ENCODE measurements around the gene CADM4. TPM values are rescaled to one million over a fixed set of nuclear protein-coding genes. Genes with fewer than 3 reads are reported as not detected.

Gene CADM4
- total RNA-seq, 1 donor from 2014 or later: 0.44 TPM

- peaks cover 21% of the 10 kb centered on the region for H3K36me3 Mint-ChIP-seq (ENCODE audit: low read depth)
- intact Hi-C loops (cut with micrococcal nuclease): loop anchor here (10.0 kb wide), 1 partner anchor 905 kb away; the partner anchor contains the start of gene ZNF180
- no peak overlapping the region for H3K27ac Mint-ChIP-seq
- H3K4me3 Mint-ChIP-seq: no peak overlapping the region
- no peak for DNase-seq
- no peaks in the 10 kb centered on the region for H3K9me3 Mint-ChIP-seq
- peaks cover 25% of the 10 kb centered on the region for H3K4me1 Mint-ChIP-seq
- H3K27me3 Mint-ChIP-seq: no peaks in the 10 kb centered on the region
Measured at GRCh38 chr19:43599635-43600295, 39.9 kb downstream of the CADM4 start.

GRCh38 chr19:43598445-43599240, 41.0 kb downstream of the CADM4 start:
- no peak for DNase-seq
- intact Hi-C loops (cut with micrococcal nuclease): loop anchor here (10.0 kb wide), 1 partner anchor 906 kb away; the partner anchor contains the start of gene ZNF180
- peaks cover 23% of the 10 kb centered on the region for H3K36me3 Mint-ChIP-seq (ENCODE audit: low read depth)
- no peaks in the 10 kb centered on the region for H3K27me3 Mint-ChIP-seq
- H3K9me3 Mint-ChIP-seq: no peaks in the 10 kb centered on the region
- no peak overlapping the region for H3K4me3 Mint-ChIP-seq
- peaks cover 29% of the 10 kb centered on the region for H3K4me1 Mint-ChIP-seq
- peak overlapping the region; percentile 29 for H3K27ac Mint-ChIP-seq

GRCh38 chr19:43597876-43598275, 41.8 kb downstream of the CADM4 start:
- no peak for DNase-seq
- Mint-ChIP-seq H3K36me3 (ENCODE audit: low read depth) (peaks cover 29% of the 10 kb centered on the region), H3K9me3 (no peaks in the 10 kb centered on the region), H3K4me1 (peaks cover 33% of the 10 kb centered on the region), H3K27ac (peak overlapping the region; percentile 96), H3K27me3 (no peaks in the 10 kb centered on the region), H3K4me3 (peak overlapping the region; percentile 96)
- intact Hi-C loops (cut with micrococcal nuclease): loop anchor here (2.0 to 10.0 kb wide), 4 partner anchors 65 to 907 kb away; partner anchors contain the start of genes SMG9, ZNF180 and ZNF575

- DNase-seq: no peak
- peak overlapping the region; percentile 96 for H3K27ac Mint-ChIP-seq
- H3K4me1 Mint-ChIP-seq: peaks cover 33% of the 10 kb centered on the region
- peak overlapping the region; percentile 96 for H3K4me3 Mint-ChIP-seq
- intact Hi-C loops (cut with micrococcal nuclease): loop anchor here (1.0 to 10.0 kb wide), 7 partner anchors 22 to 908 kb away; partner anchors contain the start of genes ETHE1, PINLYP, SMG9 and XRCC1
- no peaks in the 10 kb centered on the region for H3K27me3 Mint-ChIP-seq
- peaks cover 32% of the 10 kb centered on the region for H3K36me3 Mint-ChIP-seq (ENCODE audit: low read depth)
- H3K9me3 Mint-ChIP-seq: no peaks in the 10 kb centered on the region
Measured at GRCh38 chr19:43596842-43597461, 42.7 kb downstream of the CADM4 start.

- peak within 1 kb of the TSS; percentile 96 for H3K4me3 Mint-ChIP-seq
- H3K27me3 Mint-ChIP-seq: no peaks in the 10 kb centered on the region
- H3K27ac Mint-ChIP-seq: peak within 1 kb of the TSS; percentile 96
- H3K36me3 Mint-ChIP-seq (ENCODE audit: low read depth): peaks cover 34% of the 10 kb centered on the region
- peaks cover 33% of the 10 kb centered on the region for H3K4me1 Mint-ChIP-seq
- intact Hi-C loops (cut with micrococcal nuclease): loop anchor here (1.0 to 10.0 kb wide), 7 partner anchors 21 to 909 kb away; partner anchors contain the start of genes ETHE1, PINLYP, SMG9 and XRCC1
- H3K9me3 Mint-ChIP-seq: no peaks in the 10 kb centered on the region
- peak; percentile 100 for DNase-seq
Measured at GRCh38 chr19:43595999-43596841, 43.4 kb downstream of the CADM4 start, which contains the start of the genes IRGQ and ZNF576. Gene IRGQ, minus strand, starts transcription at chr19:43596134. Its CDS starts 796 bp downstream, at chr19:43595338. Gene ZNF576, plus strand, starts transcription at chr19:43596595. Its CDS starts 514 bp downstream, at chr19:43597109.

- no peaks in the 10 kb centered on the region for H3K9me3 Mint-ChIP-seq
- H3K27me3 Mint-ChIP-seq: no peaks in the 10 kb centered on the region
- DNase-seq: no peak
- H3K4me1 Mint-ChIP-seq: peaks cover 33% of the 10 kb centered on the region
- intact Hi-C loops (cut with micrococcal nuclease): loop anchor here (10.0 kb wide), 1 partner anchor 909 kb away; the partner anchor contains the start of gene ZNF180
- peaks cover 38% of the 10 kb centered on the region for H3K36me3 Mint-ChIP-seq (ENCODE audit: low read depth)
- peak overlapping the region; percentile 96 for H3K4me3 Mint-ChIP-seq
- H3K27ac Mint-ChIP-seq: peak overlapping the region; percentile 96
Measured at GRCh38 chr19:43595605-43595998, 44.0 kb downstream of the CADM4 start.

- Mint-ChIP-seq H3K27ac (peak overlapping the region; percentile 96), H3K9me3 (no peaks in the 10 kb centered on the region), H3K4me1 (peaks cover 33% of the 10 kb centered on the region)
Measured at GRCh38 chr19:43594710-43595604, 44.7 kb downstream of the CADM4 start.

GRCh38 chr19:43594081-43594697, 45.5 kb downstream of the CADM4 start:
- Mint-ChIP-seq H3K27ac (peak overlapping the region; percentile 14), H3K4me1 (peaks cover 35% of the 10 kb centered on the region), H3K9me3 (no peaks in the 10 kb centered on the region), H3K4me3 (peak overlapping the region; percentile 96), H3K27me3 (no peaks in the 10 kb centered on the region), H3K36me3 (ENCODE audit: low read depth) (peaks cover 40% of the 10 kb centered on the region)
- intact Hi-C loops (cut with micrococcal nuclease): loop anchor here (1.0 to 10.0 kb wide), 3 partner anchors 39 to 911 kb away; partner anchors contain the start of gene ZNF180
- DNase-seq: no peak

More at GRCh38 chr19:43594710-43595604, 44.7 kb downstream of the CADM4 start:
- intact Hi-C loops (cut with micrococcal nuclease): loop anchor here (1.0 to 10.0 kb wide), 3 partner anchors 40 to 910 kb away; partner anchors contain the start of gene ZNF180
- no peaks in the 10 kb centered on the region for H3K27me3 Mint-ChIP-seq
- peak; percentile 93 for DNase-seq
- peak overlapping the region; percentile 96 for H3K4me3 Mint-ChIP-seq
- H3K36me3 Mint-ChIP-seq (ENCODE audit: low read depth): peaks cover 41% of the 10 kb centered on the region

- H3K27ac Mint-ChIP-seq: no peak overlapping the region
- H3K4me3 Mint-ChIP-seq: no peak overlapping the region
- intact Hi-C loops (cut with micrococcal nuclease): loop anchor here (10.0 kb wide), 1 partner anchor 912 kb away; the partner anchor contains the start of gene ZNF180
Measured at GRCh38 chr19:43592800-43593350, 46.8 kb downstream of the CADM4 start.

GRCh38 chr19:43591904-43592772, 47.5 kb downstream of the CADM4 start:
- Mint-ChIP-seq H3K4me1 (peaks cover 22% of the 10 kb centered on the region), H3K27me3 (no peaks in the 10 kb centered on the region), H3K4me3 (no peak overlapping the region), H3K9me3 (no peaks in the 10 kb centered on the region), H3K36me3 (ENCODE audit: low read depth) (peaks cover 30% of the 10 kb centered on the region), H3K27ac (no peak overlapping the region)
- intact Hi-C loops (cut with micrococcal nuclease): loop anchor here (10.0 kb wide), 1 partner anchor 913 kb away; the partner anchor contains the start of gene ZNF180
- no peak for DNase-seq

More at GRCh38 chr19:43592800-43593350, 46.8 kb downstream of the CADM4 start:
- H3K36me3 Mint-ChIP-seq (ENCODE audit: low read depth): peaks cover 36% of the 10 kb centered on the region
- H3K27me3 Mint-ChIP-seq: no peaks in the 10 kb centered on the region
- no peak for DNase-seq
- H3K9me3 Mint-ChIP-seq: no peaks in the 10 kb centered on the region
- peaks cover 29% of the 10 kb centered on the region for H3K4me1 Mint-ChIP-seq

All from activated CD4-positive, alpha-beta T cell treated with anti-CD3 and anti-CD28 coated beads, Interleukin-2, amount 10 ng/mL, durations not matched to agents 24 days and 14 days (primary cell).